22Rv1 (cell line): ENCODE measurements around the gene GAST.
A peak's percentile ranks its signal among the peaks of the same experiment; 100 is the strongest.

Experiments
- H3K27ac ChIP-seq: fragments of 450-650 bp; 2 replicates; pipeline ENCODE4 v1.5.1; 2017
- ZFX ChIP-seq: fragments of 450-650 bp; IDR thresholded peaks from 2 replicates; pipeline ENCODE4 v1.6.1; 2017; ENCODE audit warnings: antibody characterized with exemption, borderline replicate concordance
- TF ChIP-seq, protein P1 (sequence below): fragments of 450-650 bp; IDR thresholded peaks from 2 replicates; pipeline ENCODE4 v1.5.1; 2017; ENCODE audit warnings: mild to moderate bottlenecking

GAST gene

DNA sequence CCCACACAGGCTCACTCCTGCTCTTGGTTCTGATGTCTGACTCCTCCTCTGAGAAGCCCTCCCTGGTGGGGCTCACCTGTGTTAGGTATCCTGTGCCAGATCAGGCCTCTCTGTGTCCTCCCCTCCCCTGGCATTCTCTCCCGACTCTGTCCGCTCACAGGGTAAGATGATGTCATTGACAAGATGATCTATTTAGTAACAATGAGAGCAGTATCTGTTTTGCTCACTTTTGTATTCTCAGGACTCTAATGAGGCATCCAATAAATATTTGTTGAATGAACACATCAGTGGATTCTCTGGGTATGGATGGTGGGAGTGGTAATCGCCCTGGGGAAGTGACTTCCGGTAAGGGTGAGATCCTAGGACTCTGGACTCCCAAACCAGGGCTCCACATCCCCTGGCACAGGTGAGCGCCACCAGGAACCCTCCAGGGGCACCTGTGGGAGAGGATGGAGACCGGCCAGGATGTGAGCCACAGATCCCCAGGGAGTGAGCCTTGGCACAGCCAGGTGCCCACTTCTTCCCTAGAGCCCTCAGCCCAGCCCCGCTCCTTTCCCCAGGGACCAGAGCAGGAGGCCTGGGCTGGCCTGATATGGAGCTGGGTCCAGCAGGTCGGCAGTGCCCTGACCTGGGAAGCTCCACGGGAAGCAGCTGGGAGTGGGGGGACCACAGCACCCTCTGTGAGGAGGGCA, 27.7 kb downstream of the GAST start:
- H3K27ac ChIP-seq = peak overlapping the region; percentile 35
- no peak for TF ChIP-seq ZFX
- TF ChIP-seq, protein P1, sequence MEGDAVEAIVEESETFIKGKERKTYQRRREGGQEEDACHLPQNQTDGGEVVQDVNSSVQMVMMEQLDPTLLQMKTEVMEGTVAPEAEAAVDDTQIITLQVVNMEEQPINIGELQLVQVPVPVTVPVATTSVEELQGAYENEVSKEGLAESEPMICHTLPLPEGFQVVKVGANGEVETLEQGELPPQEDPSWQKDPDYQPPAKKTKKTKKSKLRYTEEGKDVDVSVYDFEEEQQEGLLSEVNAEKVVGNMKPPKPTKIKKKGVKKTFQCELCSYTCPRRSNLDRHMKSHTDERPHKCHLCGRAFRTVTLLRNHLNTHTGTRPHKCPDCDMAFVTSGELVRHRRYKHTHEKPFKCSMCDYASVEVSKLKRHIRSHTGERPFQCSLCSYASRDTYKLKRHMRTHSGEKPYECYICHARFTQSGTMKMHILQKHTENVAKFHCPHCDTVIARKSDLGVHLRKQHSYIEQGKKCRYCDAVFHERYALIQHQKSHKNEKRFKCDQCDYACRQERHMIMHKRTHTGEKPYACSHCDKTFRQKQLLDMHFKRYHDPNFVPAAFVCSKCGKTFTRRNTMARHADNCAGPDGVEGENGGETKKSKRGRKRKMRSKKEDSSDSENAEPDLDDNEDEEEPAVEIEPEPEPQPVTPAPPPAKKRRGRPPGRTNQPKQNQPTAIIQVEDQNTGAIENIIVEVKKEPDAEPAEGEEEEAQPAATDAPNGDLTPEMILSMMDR = no peak

DNA sequence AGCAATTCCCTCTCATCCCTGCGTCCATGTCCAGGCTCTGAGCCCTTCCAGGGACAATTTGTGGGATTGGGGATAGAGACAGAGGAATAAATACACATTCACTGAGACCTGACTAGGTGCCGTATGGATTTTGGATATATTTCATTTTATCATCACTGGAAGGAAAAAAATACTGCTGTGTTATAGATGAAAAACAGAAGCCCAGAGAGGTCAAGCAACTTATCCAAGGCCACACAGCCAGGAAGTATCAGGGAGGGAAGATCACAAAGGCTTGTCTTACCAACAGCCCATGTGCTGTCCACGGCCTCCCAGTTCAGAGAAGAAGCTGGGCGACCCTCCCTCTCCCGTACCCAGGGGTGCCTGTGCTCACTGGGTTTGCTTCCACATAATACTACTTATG, 28.4 kb downstream of the GAST start:
- TF ChIP-seq, protein P1 = no peak
- TF ChIP-seq ZFX = no peak
- H3K27ac ChIP-seq = peak overlapping the region; percentile 35; the same call in 1 of the 2 replicates

DNA sequence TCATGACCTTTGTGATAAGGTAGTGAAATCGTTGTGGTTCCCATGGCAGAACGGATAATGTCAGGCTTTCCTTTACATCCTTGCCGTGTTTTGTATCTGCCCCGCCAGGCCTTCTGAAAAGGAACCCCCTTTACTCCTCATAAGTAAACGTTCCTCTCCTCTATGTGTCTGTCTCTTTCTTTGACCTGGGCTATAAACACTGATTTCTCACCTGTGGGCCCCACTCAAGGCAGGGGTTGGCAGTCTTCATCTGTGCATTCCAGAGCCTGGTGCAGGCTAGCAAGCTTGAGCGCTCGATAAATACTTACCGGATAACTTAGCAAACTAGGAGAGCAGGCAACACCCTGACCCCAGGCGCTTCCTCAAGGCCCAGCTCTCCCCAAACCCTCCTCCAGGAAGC, 29.6 kb downstream of the GAST start:
- TF ChIP-seq ZFX = no peak
- no peak overlapping the region for H3K27ac ChIP-seq

DNA sequence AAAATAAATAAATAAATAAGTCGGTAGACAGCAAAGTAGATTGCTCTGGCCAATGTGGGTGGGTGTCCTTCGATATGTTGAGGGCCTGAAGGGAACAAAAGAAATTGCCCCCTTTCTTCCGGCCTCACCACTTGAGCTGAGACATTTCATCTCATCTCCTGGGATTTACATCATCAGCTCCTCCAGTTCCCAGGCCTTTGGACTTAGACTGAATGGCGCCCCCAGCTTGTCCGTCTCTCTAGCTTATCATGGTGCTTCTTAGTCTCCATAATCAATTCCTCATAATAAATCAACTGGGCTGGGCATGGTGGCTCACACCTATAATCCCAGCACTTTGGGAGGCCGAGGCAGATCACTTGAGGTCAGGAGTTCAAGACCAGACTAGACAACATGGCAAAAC, 36.1 kb downstream of the GAST start:
- TF ChIP-seq, protein P1 = no peak
- TF ChIP-seq ZFX = no peak
- H3K27ac ChIP-seq = no peak overlapping the region

DNA sequence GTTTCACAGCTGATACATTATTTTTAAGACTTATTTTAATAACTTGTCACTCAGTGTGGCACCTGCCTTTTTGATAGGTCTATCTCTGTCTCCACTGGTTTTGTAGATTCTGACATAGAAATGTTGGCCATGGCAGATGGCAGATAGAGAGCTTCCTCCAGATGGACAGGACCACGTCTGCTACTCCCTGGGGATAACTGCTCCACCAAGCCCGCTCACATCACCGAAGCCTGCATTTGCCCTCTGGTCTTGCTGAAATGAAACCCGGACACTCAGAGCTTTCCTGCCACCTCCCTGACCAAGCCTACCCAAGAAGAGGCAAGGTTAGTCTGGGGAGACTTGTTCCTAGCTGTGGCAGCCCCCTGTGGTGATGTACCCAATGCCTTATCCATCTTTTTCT, 38.7 kb downstream of the GAST start:
- no peak overlapping the region for H3K27ac ChIP-seq
- TF ChIP-seq, protein P1 = no peak
- TF ChIP-seq ZFX = no peak

DNA sequence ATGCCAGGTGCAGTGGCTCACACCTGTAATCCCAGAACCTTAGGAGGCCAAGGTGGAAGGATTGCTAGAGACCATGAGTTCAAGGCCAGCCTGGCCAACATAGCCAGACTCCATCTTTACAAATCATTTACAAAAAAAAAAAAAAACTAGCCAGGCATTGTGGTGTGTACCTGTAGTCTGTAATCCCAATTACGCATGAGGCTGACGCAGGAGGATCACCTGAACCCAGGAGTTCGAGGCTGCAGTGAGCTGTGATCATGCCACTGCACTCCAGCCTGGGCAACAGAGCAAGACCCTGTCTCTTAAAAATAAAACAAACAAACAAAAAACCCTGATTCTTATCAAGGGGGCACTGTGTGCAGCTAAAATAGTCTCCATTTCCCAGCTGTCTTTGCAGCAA, 39.2 kb downstream of the GAST start:
- TF ChIP-seq ZFX = no peak
- TF ChIP-seq, protein P1 = no peak
- no peak overlapping the region for H3K27ac ChIP-seq

DNA sequence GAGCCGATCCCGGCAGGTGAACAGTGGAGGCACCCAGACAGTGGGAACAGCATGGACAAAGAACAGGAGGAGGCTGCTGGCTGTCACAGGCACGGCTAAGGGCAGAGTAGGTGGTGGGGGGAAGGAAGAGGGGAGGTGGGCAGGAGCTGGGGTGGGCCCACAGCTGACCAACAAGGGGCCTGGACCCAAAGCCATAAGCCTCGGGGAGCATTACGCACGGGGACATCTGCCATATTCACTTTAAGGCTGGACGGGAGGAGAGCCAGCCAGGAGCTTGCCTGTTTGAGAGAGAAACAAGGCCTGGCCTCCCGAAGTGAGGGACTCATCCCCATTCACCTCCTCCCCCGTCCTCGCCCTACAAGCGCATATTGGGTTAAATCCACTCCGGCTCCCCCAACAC, 41.9 kb downstream of the GAST start:
- no peak overlapping the region for H3K27ac ChIP-seq
- no peak for TF ChIP-seq ZFX
- TF ChIP-seq, protein P1 = no peak

DNA sequence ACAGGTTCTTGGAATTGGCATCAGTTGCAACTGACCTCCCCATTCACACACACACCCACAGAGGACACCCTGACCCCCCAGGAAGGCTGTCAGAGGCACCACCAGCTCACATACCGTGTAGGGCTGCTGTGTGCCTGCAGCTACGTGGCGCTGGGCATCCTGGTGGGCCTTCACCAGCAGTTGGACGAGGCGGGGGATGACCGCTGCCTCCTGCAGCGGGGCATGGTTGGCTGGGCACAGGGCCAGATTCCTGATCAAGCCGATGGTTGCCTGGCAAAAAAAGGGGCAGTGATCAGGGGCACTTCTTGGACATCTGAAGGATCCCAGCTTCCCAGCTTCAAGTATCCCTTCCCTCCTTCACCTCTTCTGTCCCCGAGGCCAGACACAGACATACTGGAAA, 46.5 kb downstream of the GAST start:
- TF ChIP-seq, protein P1 = no peak

More for the DNA sequence above, 46.5 kb downstream of the GAST start:
- H3K27ac ChIP-seq = no peak overlapping the region
